HepG2 (cell line): ENCODE results near the gene STPG4. TPM values are rescaled to one million over a fixed set of nuclear protein-coding genes. Genes with fewer than 3 reads are reported as not detected.

Experiments used
- BHLHE40 ChIP-seq: IDR thresholded peaks from 2 replicates; pipeline ENCODE4 v1.6.1; 2011; ENCODE audit warnings: low read length, improper control_type of control experiment
- CREM ChIP-seq, 2 experiments: sonication (generic) in 1 of 2; formaldehyde crosslinking in 1 of 2; IDR thresholded peaks; 2 replicates each; pipeline versions ENCODE4 v1.4.0 to v1.6.1; 2016 to 2020; ENCODE audit warnings: antibody characterized with exemption in 1 of 2, mild to moderate bottlenecking in 1 of 2, missing genetic modification reagents in 1 of 2
- DNMT3B ChIP-seq: conservative IDR thresholded peaks from 2 replicates; pipeline ENCODE4 v1.6.1; 2016; ENCODE audit warnings: missing biosample characterization, control low read depth
- LCORL ChIP-seq, 2 experiments: fragments of 450-650 bp in 1 of 2; sonication (generic) in 1 of 2; formaldehyde crosslinking in 1 of 2; IDR thresholded peaks; 2 replicates each; pipeline versions ENCODE4 v1.5.0 to v1.6.1; 2017 to 2020; ENCODE audit warnings: antibody characterized with exemption in 1 of 2, missing genetic modification reagents in 1 of 2
- PTBP1 ChIP-seq: fragments of 200-400 bp; formaldehyde crosslinking; IDR thresholded peaks from 2 replicates; pipeline ENCODE4 v1.6.1; 2018; ENCODE audit warnings: low read length, low read depth; ENCODE audit not compliant: poor library complexity, severe bottlenecking
- REPIN1 ChIP-seq: sonication (generic); formaldehyde crosslinking; IDR thresholded peaks from 2 replicates; pipeline ENCODE4 v1.8.0; 2022; ENCODE audit warnings: missing genetic modification reagents, low read depth, mild to moderate bottlenecking, borderline replicate concordance
- SIX1 ChIP-seq: sonication (generic); formaldehyde crosslinking; IDR thresholded peaks from 2 replicates; pipeline ENCODE4 v1.4.0; 2020; ENCODE audit warnings: missing genetic modification reagents, borderline replicate concordance
- SP1 ChIP-seq, 2 experiments: fragments of 450-650 bp in 1 of 2; sonication (generic) in 1 of 2; formaldehyde crosslinking in 1 of 2; IDR thresholded peaks; 2 replicates each; pipeline versions ENCODE4 v1.4.0 to v1.6.1; 2016 to 2020; ENCODE audit warnings: missing genetic modification reagents in 1 of 2
- TOE1 ChIP-seq: sonication (generic); formaldehyde crosslinking; IDR thresholded peaks from 2 replicates; pipeline ENCODE4 v1.4.0; 2020; ENCODE audit warnings: mild to moderate bottlenecking, missing genetic modification reagents
- ZKSCAN8 ChIP-seq: IDR thresholded peaks from 2 replicates; pipeline ENCODE4 v1.6.1; 2016; ENCODE audit warnings: borderline replicate concordance, missing genetic modification reagents, missing compliant biosample characterization
- ZNF326 ChIP-seq: sonication (generic); formaldehyde crosslinking; IDR thresholded peaks from 2 replicates; pipeline ENCODE4 v1.4.0; 2020; ENCODE audit warnings: missing genetic modification reagents, borderline replicate concordance
- ZNF354B ChIP-seq: sonication (generic); formaldehyde crosslinking; IDR thresholded peaks from 2 replicates; pipeline ENCODE4 v1.8.0; 2022; ENCODE audit warnings: mild to moderate bottlenecking, missing genetic modification reagents
- ZNF720 ChIP-seq: sonication (generic); formaldehyde crosslinking; IDR thresholded peaks from 2 replicates; pipeline ENCODE4 v1.4.0; 2020; ENCODE audit warnings: missing genetic modification reagents
- ZNF746 ChIP-seq: sonication (generic); formaldehyde crosslinking; IDR thresholded peaks from 2 replicates; pipeline ENCODE4 v1.8.0; 2022; ENCODE audit warnings: mild to moderate bottlenecking, missing genetic modification reagents
- ZNF780A ChIP-seq: sonication (generic); formaldehyde crosslinking; IDR thresholded peaks from 2 replicates; pipeline ENCODE4 v1.8.0; 2022; ENCODE audit warnings: mild to moderate bottlenecking, missing genetic modification reagents, moderate library complexity
- polyA plus RNA-seq, 8 experiments: library from polyadenylated mRNA; depleted of rRNA in 3 of 8; stranded (reverse) in 7 of 8; unstranded in 1 of 8; fragments of >200 nt; fragmentation: Illumina TruSeq in 4 of 8; extraction: Trizol in 4 of 8; gene quantifications; 2 replicates each; pipeline versions ENCODE4 v1.2.1 to v1.2.3, GENCODE V29; 2011 to 2016; ENCODE audit warnings: low read depth in 4 of 8, missing spikeins in 1 of 8, mixed read lengths in 1 of 8; ENCODE audit not compliant: insufficient read depth in 1 of 8
- total RNA-seq, 5 experiments: library from RNA; depleted of rRNA; stranded (reverse); fragments of >200 nt; fragmentation: Illumina TruSeq; extraction: Trizol; gene quantifications; 2 replicates each; pipeline ENCODE4 v1.2.3, GENCODE V29; 2016; ENCODE audit warnings: low read depth in 1 of 5
- TF ChIP-seq, protein P1 (sequence below): sonication (generic); formaldehyde crosslinking; IDR thresholded peaks from 2 replicates; pipeline ENCODE4 v1.9.0; 2022; ENCODE audit warnings: low read depth, missing genetic modification reagents
- TF ChIP-seq, protein P2 (sequence below): sonication (generic); formaldehyde crosslinking; IDR thresholded peaks from 2 replicates; pipeline ENCODE4 v1.4.0; 2020; ENCODE audit warnings: missing genetic modification reagents
- TF ChIP-seq, protein P3 (sequence below): sonication (generic); formaldehyde crosslinking; IDR thresholded peaks from 2 replicates; pipeline ENCODE4 v1.4.0; 2020; ENCODE audit warnings: missing genetic modification reagents, mild to moderate bottlenecking, borderline replicate concordance
- TF ChIP-seq, protein P4 (sequence below): sonication (generic); formaldehyde crosslinking; IDR thresholded peaks from 2 replicates; pipeline ENCODE4 v1.9.0; 2021; ENCODE audit warnings: missing genetic modification reagents, mild to moderate bottlenecking, borderline replicate concordance
- TF ChIP-seq, protein P5 (sequence below): sonication (generic); formaldehyde crosslinking; IDR thresholded peaks from 2 replicates; pipeline ENCODE4 v1.4.0; 2020; ENCODE audit warnings: missing genetic modification reagents

The STPG4 gene
- total and polyA plus RNA-seq, 2 of the 13 experiments (the other 11 are each of a cell fraction or from before 2014, with no cell fraction given): 0.11 to 0.15 TPM

DNA sequence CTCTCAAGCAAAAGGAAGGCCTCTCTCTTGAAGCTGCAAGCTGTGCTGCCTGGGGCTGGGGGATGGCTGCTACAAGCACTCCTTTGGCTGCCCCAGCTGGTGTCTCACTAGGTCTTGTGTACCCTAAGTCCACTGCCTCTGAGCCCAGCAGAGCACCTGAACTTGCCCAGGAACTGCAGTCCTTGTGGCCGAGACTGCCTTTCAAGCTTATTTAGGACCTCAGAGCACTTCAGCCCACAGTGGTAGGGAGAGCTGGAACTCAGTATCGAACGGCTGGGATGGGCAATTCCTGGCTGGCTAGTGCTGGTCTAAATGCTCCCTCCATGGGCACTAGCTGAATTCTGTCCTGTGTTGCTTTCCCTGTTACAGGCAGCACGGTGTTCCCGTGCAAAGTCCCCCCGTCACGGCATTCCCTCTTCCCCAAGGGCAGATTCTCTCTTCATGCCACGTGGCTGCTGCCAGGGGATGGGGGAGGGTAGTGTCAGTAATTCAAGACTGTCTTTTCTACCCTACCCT is 25.9 kb downstream of the STPG4 start (continued):
- TF ChIP-seq ZNF326 (CRISPR knock-in tag): no peak
- TF ChIP-seq, protein P1, sequence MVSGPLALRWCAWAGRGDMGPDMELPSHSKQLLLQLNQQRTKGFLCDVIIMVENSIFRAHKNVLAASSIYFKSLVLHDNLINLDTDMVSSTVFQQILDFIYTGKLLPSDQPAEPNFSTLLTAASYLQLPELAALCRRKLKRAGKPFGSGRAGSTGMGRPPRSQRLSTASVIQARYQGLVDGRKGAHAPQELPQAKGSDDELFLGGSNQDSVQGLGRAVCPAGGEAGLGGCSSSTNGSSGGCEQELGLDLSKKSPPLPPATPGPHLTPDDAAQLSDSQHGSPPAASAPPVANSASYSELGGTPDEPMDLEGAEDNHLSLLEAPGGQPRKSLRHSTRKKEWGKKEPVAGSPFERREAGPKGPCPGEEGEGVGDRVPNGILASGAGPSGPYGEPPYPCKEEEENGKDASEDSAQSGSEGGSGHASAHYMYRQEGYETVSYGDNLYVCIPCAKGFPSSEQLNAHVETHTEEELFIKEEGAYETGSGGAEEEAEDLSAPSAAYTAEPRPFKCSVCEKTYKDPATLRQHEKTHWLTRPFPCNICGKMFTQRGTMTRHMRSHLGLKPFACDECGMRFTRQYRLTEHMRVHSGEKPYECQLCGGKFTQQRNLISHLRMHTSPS (CRISPR knock-in tag): 0 out of 2 replicates have a peak, but pooled peaks have one; percentile 29
- TF ChIP-seq, protein P2, sequence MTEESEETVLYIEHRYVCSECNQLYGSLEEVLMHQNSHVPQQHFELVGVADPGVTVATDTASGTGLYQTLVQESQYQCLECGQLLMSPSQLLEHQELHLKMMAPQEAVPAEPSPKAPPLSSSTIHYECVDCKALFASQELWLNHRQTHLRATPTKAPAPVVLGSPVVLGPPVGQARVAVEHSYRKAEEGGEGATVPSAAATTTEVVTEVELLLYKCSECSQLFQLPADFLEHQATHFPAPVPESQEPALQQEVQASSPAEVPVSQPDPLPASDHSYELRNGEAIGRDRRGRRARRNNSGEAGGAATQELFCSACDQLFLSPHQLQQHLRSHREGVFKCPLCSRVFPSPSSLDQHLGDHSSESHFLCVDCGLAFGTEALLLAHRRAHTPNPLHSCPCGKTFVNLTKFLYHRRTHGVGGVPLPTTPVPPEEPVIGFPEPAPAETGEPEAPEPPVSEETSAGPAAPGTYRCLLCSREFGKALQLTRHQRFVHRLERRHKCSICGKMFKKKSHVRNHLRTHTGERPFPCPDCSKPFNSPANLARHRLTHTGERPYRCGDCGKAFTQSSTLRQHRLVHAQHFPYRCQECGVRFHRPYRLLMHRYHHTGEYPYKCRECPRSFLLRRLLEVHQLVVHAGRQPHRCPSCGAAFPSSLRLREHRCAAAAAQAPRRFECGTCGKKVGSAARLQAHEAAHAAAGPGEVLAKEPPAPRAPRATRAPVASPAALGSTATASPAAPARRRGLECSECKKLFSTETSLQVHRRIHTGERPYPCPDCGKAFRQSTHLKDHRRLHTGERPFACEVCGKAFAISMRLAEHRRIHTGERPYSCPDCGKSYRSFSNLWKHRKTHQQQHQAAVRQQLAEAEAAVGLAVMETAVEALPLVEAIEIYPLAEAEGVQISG: no peak
- TF ChIP-seq, protein P3, sequence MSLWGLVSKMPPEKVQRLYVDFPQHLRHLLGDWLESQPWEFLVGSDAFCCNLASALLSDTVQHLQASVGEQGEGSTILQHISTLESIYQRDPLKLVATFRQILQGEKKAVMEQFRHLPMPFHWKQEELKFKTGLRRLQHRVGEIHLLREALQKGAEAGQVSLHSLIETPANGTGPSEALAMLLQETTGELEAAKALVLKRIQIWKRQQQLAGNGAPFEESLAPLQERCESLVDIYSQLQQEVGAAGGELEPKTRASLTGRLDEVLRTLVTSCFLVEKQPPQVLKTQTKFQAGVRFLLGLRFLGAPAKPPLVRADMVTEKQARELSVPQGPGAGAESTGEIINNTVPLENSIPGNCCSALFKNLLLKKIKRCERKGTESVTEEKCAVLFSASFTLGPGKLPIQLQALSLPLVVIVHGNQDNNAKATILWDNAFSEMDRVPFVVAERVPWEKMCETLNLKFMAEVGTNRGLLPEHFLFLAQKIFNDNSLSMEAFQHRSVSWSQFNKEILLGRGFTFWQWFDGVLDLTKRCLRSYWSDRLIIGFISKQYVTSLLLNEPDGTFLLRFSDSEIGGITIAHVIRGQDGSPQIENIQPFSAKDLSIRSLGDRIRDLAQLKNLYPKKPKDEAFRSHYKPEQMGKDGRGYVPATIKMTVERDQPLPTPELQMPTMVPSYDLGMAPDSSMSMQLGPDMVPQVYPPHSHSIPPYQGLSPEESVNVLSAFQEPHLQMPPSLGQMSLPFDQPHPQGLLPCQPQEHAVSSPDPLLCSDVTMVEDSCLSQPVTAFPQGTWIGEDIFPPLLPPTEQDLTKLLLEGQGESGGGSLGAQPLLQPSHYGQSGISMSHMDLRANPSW (CRISPR knock-in tag): no peak
- no peak for TF ChIP-seq ZNF746 (CRISPR knock-in tag)
- TF ChIP-seq ZNF354B (CRISPR knock-in tag): no peak
- TF ChIP-seq REPIN1 (CRISPR knock-in tag): no peak
- TF ChIP-seq CREM (IDR thresholded peaks at IDR 0.05): 0 out of 2 replicates have a peak, but pooled peaks have one; percentile 26
- no peak for TF ChIP-seq CREM (CRISPR knock-in tag; IDR thresholded peaks at IDR 0.05)
- no peak for TF ChIP-seq DNMT3B (CRISPR knock-in tag)
- no peak for TF ChIP-seq LCORL (IDR thresholded peaks at IDR 0.05)
- no peak; the same call in 1 of the 2 replicates for TF ChIP-seq LCORL (CRISPR knock-in tag; IDR thresholded peaks at IDR 0.05)
- TF ChIP-seq ZNF780A (CRISPR knock-in tag): no peak
- no peak for TF ChIP-seq SP1 (IDR thresholded peaks at IDR 0.05)
- TF ChIP-seq SP1 (CRISPR knock-in tag; IDR thresholded peaks at IDR 0.05): 0 out of 2 replicates have a peak, but pooled peaks have one; percentile 7
- TF ChIP-seq, protein P4, sequence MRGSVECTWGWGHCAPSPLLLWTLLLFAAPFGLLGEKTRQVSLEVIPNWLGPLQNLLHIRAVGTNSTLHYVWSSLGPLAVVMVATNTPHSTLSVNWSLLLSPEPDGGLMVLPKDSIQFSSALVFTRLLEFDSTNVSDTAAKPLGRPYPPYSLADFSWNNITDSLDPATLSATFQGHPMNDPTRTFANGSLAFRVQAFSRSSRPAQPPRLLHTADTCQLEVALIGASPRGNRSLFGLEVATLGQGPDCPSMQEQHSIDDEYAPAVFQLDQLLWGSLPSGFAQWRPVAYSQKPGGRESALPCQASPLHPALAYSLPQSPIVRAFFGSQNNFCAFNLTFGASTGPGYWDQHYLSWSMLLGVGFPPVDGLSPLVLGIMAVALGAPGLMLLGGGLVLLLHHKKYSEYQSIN (CRISPR knock-in tag): no peak
- TF ChIP-seq BHLHE40: peak; percentile 42; the same call in 1 of the 2 replicates
- TF ChIP-seq, protein P5, sequence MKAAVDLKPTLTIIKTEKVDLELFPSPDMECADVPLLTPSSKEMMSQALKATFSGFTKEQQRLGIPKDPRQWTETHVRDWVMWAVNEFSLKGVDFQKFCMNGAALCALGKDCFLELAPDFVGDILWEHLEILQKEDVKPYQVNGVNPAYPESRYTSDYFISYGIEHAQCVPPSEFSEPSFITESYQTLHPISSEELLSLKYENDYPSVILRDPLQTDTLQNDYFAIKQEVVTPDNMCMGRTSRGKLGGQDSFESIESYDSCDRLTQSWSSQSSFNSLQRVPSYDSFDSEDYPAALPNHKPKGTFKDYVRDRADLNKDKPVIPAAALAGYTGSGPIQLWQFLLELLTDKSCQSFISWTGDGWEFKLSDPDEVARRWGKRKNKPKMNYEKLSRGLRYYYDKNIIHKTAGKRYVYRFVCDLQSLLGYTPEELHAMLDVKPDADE (CRISPR knock-in tag): no peak
- TF ChIP-seq PTBP1: no peak
- TF ChIP-seq ZNF720 (CRISPR knock-in tag): no peak
- TF ChIP-seq TOE1 (CRISPR knock-in tag): no peak
- no peak for TF ChIP-seq SIX1 (CRISPR knock-in tag)
- no peak for TF ChIP-seq ZKSCAN8 (CRISPR knock-in tag)
